SK-N-SH (cell line): Measurements from ENCODE around the gene ABCG1. TPM values are rescaled to one million over a fixed set of nuclear protein-coding genes. Genes with fewer than 3 reads are reported as not detected.

Experiments used
- CTCF ChIA-PET: fragments of 300-600, 350-600 bp; formaldehyde crosslinking; extraction: SDS; loops from one replicate; lab custom pipeline; 2021; lab: Yijun Ruan, JAX
- POLR2A ChIA-PET: fragments of 350-600 bp; sonication (Branson Sonifier 250); formaldehyde crosslinking; extraction: SDS; loops from one replicate; lab custom pipeline; 2020; ENCODE audit warnings: antibody characterized with exemption, inconsistent platforms; lab: Yijun Ruan, JAX
- DNase-seq: peaks from one replicate; pipeline ENCODE4 v3.0.0; 2012
- H2AFZ ChIP-seq: fragments of 200-600 bp; sonication (generic); 2 replicates; pipeline ENCODE4 v1.8.1; 2016; ENCODE audit warnings: antibody characterized with exemption, mild to moderate bottlenecking, low read depth
- H3F3A ChIP-seq: fragments of 200-600 bp; sonication (generic); replicated peaks from 2 replicates; pipeline ENCODE3; 2016; ENCODE audit warnings: antibody characterized with exemption, mild to moderate bottlenecking; ENCODE audit not compliant: insufficient read depth
- H3K27ac ChIP-seq, 2 experiments: fragments of 200-500 bp in 1 of 2; fragments of 200-600 bp in 1 of 2; sonication (Bioruptor generic) in 1 of 2; sonication (generic), shearing (Covaris generic) in 1 of 2; 2 replicates each; pipeline versions ENCODE4 v1.5.1 to v1.6.1; 2014 to 2016; ENCODE audit warnings: low read depth in 2 of 2, inconsistent platforms in 1 of 2, low read length in 1 of 2, mild to moderate bottlenecking in 1 of 2, mixed read lengths in 1 of 2
- H3K27me3 ChIP-seq: fragments of 200-600 bp; sonication (generic), shearing (Covaris generic); 2 replicates; pipeline ENCODE4 v1.6.1; 2016; ENCODE audit warnings: mixed run types; ENCODE audit not compliant: insufficient read depth
- H3K36me3 ChIP-seq, 2 experiments: fragments of 200-500 bp in 1 of 2; fragments of 200-600 bp in 1 of 2; sonication (Bioruptor generic) in 1 of 2; sonication (generic) in 1 of 2; replicated peaks in 1 of 2; 2 replicates each; pipeline versions ENCODE3 to v1.5.1; 2014 to 2016; ENCODE audit warnings: low read length in 1 of 2, mild to moderate bottlenecking in 1 of 2; ENCODE audit not compliant: insufficient read depth in 2 of 2, control insufficient read depth in 1 of 2
- H3K4me1 ChIP-seq, 2 experiments: fragments of 200-500 bp in 1 of 2; fragments of 200-600 bp in 1 of 2; sonication (Bioruptor generic) in 1 of 2; sonication (generic), shearing (Covaris generic) in 1 of 2; 2 replicates each; pipeline versions ENCODE4 v1.5.1 to v1.6.1; 2014 to 2016; ENCODE audit warnings: low read depth in 1 of 2, low read length in 1 of 2, mixed run types in 1 of 2; ENCODE audit not compliant: insufficient read depth in 2 of 2, control insufficient read depth in 1 of 2
- H3K4me2 ChIP-seq: fragments of 200-600 bp; sonication (generic), shearing (Covaris generic); 2 replicates; pipeline ENCODE4 v1.6.1; 2017; ENCODE audit warnings: mixed run types
- H3K4me3 ChIP-seq, 2 experiments: fragments of 200-500 bp in 1 of 2; fragments of 200-600 bp in 1 of 2; sonication (Bioruptor generic) in 1 of 2; sonication (generic), shearing (Covaris generic) in 1 of 2; 2 replicates each; pipeline versions ENCODE4 v1.5.1 to v1.8.1; 2014 to 2016; ENCODE audit warnings: low read depth in 2 of 2, inconsistent platforms in 1 of 2, low read length in 1 of 2, mild to moderate bottlenecking in 1 of 2, mixed read lengths in 1 of 2, moderate library complexity in 1 of 2
- H3K79me2 ChIP-seq: fragments of 200-600 bp; sonication (generic); 2 replicates; pipeline ENCODE4 v1.8.1; 2017; ENCODE audit warnings: mild to moderate bottlenecking; ENCODE audit not compliant: insufficient read depth
- H3K9ac ChIP-seq: fragments of 200-600 bp; sonication (generic); 2 replicates; pipeline ENCODE4 v1.6.1; 2017; ENCODE audit warnings: mixed run types
- H3K9me2 ChIP-seq: fragments of 200-600 bp; sonication (generic); 2 replicates; pipeline ENCODE4 v1.6.1; 2017; ENCODE audit warnings: mixed run types
- H3K9me3 ChIP-seq: fragments of 200-600 bp; sonication (generic); 2 replicates; pipeline ENCODE4 v1.6.1; 2017; ENCODE audit warnings: mixed run types, mild to moderate bottlenecking, moderate library complexity
- H4K20me1 ChIP-seq: fragments of 200-600 bp; sonication (generic); 2 replicates; pipeline ENCODE4 v1.6.1; 2017; ENCODE audit warnings: mild to moderate bottlenecking, mixed run types; ENCODE audit not compliant: insufficient read depth
- EP300 ChIP-seq, 2 experiments: IDR thresholded peaks; 2 replicates each; pipeline versions ENCODE4 v1.4.0 to v1.6.1; 2012; ENCODE audit warnings: borderline replicate concordance in 1 of 2, low read depth in 1 of 2, low read length in 1 of 2
- EZH2phosphoT487 ChIP-seq: fragments of 200-600 bp; sonication (generic); IDR thresholded peaks from 2 replicates; pipeline ENCODE4 v1.6.1; 2017; ENCODE audit warnings: low read depth, mixed run types, mild to moderate bottlenecking, antibody characterized with exemption, moderate library complexity, borderline replicate concordance
- FOSL2 ChIP-seq: IDR thresholded peaks from 2 replicates; pipeline ENCODE4 v1.4.0; 2012; ENCODE audit warnings: low read depth, mild to moderate bottlenecking, moderate library complexity, borderline replicate concordance
- FOXJ3 ChIP-seq: sonication (generic); formaldehyde crosslinking; IDR thresholded peaks from 2 replicates; pipeline ENCODE4 v1.5.1; 2020; ENCODE audit warnings: mild to moderate bottlenecking, missing genetic modification reagents
- IRF3 ChIP-seq: fragments of 150-350 bp; IDR thresholded peaks from 2 replicates; pipeline ENCODE4 v1.6.1; 2016; ENCODE audit warnings: mild to moderate bottlenecking, low read depth, low read length
- JUND ChIP-seq: IDR thresholded peaks from 2 replicates; pipeline ENCODE4 v1.4.0; 2012
- MAX ChIP-seq: IDR thresholded peaks from 2 replicates; pipeline ENCODE4 v1.4.0; 2012; ENCODE audit warnings: low read depth
- MEF2A ChIP-seq: IDR thresholded peaks from 2 replicates; pipeline ENCODE4 v1.4.0; 2012; ENCODE audit warnings: low read depth, borderline replicate concordance
- MXI1 ChIP-seq: IDR thresholded peaks from 2 replicates; pipeline ENCODE4 v1.6.1; 2012; ENCODE audit warnings: mild to moderate bottlenecking, low read depth, low read length, improper control_type of control experiment
- NRF1 ChIP-seq: IDR thresholded peaks from 2 replicates; pipeline ENCODE4 v1.6.1; 2012; ENCODE audit warnings: low read depth, mild to moderate bottlenecking, low read length
- POLR2AphosphoS5 ChIP-seq: IDR thresholded peaks from 2 replicates; pipeline ENCODE4 v1.6.1; 2012; ENCODE audit warnings: low read depth, low read length
- RAD21 ChIP-seq: IDR thresholded peaks from 2 replicates; pipeline ENCODE4 v1.6.1; 2012; ENCODE audit warnings: mild to moderate bottlenecking, low read length
- RCOR1 ChIP-seq: fragments of 150-350 bp; IDR thresholded peaks from 2 replicates; pipeline ENCODE4 v1.6.1; 2017; ENCODE audit warnings: antibody characterized with exemption, low read length
- REST ChIP-seq: IDR thresholded peaks from 2 replicates; pipeline ENCODE4 v1.6.1; 2012; ENCODE audit warnings: mild to moderate bottlenecking, low read depth, low read length, moderate library complexity
- RFX5 ChIP-seq: IDR thresholded peaks from 2 replicates; pipeline ENCODE4 v1.6.1; 2012; ENCODE audit warnings: mild to moderate bottlenecking, improper control_type of control experiment, low read length
- RXRA ChIP-seq: IDR thresholded peaks from 2 replicates; pipeline ENCODE4 v1.4.0; 2012; ENCODE audit warnings: low read depth, mild to moderate bottlenecking, borderline replicate concordance
- SIN3A ChIP-seq: IDR thresholded peaks from 2 replicates; pipeline ENCODE4 v1.6.1; 2012; ENCODE audit warnings: low read depth, mild to moderate bottlenecking, low read length, moderate library complexity, borderline replicate concordance
- SMC3 ChIP-seq: IDR thresholded peaks from 2 replicates; pipeline ENCODE4 v1.6.1; 2012; ENCODE audit warnings: low read depth, low read length, improper control_type of control experiment
- TAF1 ChIP-seq: IDR thresholded peaks from 2 replicates; pipeline ENCODE4 v1.6.1; 2012; ENCODE audit warnings: low read depth, mild to moderate bottlenecking, low read length, moderate library complexity, borderline replicate concordance
- TCF12 ChIP-seq: IDR thresholded peaks from 2 replicates; pipeline ENCODE4 v1.4.0; 2012
- TEAD4 ChIP-seq: IDR thresholded peaks from 2 replicates; pipeline ENCODE4 v1.4.0; 2012; ENCODE audit warnings: mild to moderate bottlenecking, borderline replicate concordance; ENCODE audit not compliant: insufficient read depth
- USF1 ChIP-seq: IDR thresholded peaks from 2 replicates; pipeline ENCODE4 v1.4.0; 2012; ENCODE audit warnings: low read depth, borderline replicate concordance
- YY1 ChIP-seq: IDR thresholded peaks from 2 replicates; pipeline ENCODE4 v1.4.0; 2012; ENCODE audit warnings: low read depth, mild to moderate bottlenecking
- WGBS: methylation state at CpG from one replicate; pipeline ENCODE4 v1.1.6; 2017; ENCODE audit warnings: low lambda C conversion rate; 5-methylcytosine and 5-hydroxymethylcytosine counted together
- polyA plus RNA-seq, 3 experiments: library from polyadenylated mRNA; depleted of rRNA; stranded (reverse); fragments of >200 nt; gene quantifications; 2 replicates each; pipeline ENCODE4 v1.2.3, GENCODE V29; 2012

The ABCG1 gene
- polyA plus RNA-seq, 1 of the 3 experiments (the other 2 are of a cell fraction), result 0.07 TPM

- Histone ChIP-seq H3K4me2 (no peak overlapping the region), H3F3A (no peaks in the 10 kb centered on the region), H4K20me1 (no peaks in the 10 kb centered on the region), H3K4me3 (no peak overlapping the region), H2AFZ (no peak overlapping the region), H3K27me3 (no peaks in the 10 kb centered on the region), H3K27ac (no peak overlapping the region), H3K9me2 (no peaks in the 10 kb centered on the region), H3K36me3 (no peaks in the 10 kb centered on the region), H3K79me2 (no peaks in the 10 kb centered on the region), H3K4me1 (no peaks in the 10 kb centered on the region; a peak in 1 of 4 replicates), H3K9me3 (no peaks in the 10 kb centered on the region), H3K9ac (no peak overlapping the region)
- POLR2A ChIA-PET, result no interaction called here
- WGBS, result 52% methylated on average over 17 of the region's 19 CpGs
- CTCF ChIA-PET, result interaction anchor here (1.3 to 2.4 kb wide), 2 partner anchors 133 to 134 kb away, joined by 3 to 7 read pairs; no protein-coding TSS in a partner anchor
- TF ChIP-seq MXI1, result no peak
- TF ChIP-seq RFX5, result no peak
- no peak for TF ChIP-seq RAD21
- no peak for TF ChIP-seq EZH2phosphoT487
- TF ChIP-seq FOSL2, result no peak
- TF ChIP-seq SMC3, result no peak
- no peak for TF ChIP-seq RXRA
- no peak for TF ChIP-seq YY1
- TF ChIP-seq RCOR1, result no peak
- TF ChIP-seq EP300 (IDR thresholded peaks at IDR 0.05; ENCODE audit: borderline replicate concordance in 1 of 2, low read depth in 1 of 2, low read length in 1 of 2), result no peak
- DNase-seq, result no peak
Observed at GRCh38 chr21:42278451-42279149, 59.7 kb downstream of the ABCG1 start.

- H3K9ac ChIP-seq, result no peak overlapping the region
- H3F3A ChIP-seq, result no peaks in the 10 kb centered on the region
- H3K4me3 ChIP-seq, result no peak overlapping the region
- no peaks in the 10 kb centered on the region for H3K36me3 ChIP-seq
- H3K79me2 ChIP-seq, result no peaks in the 10 kb centered on the region
- H3K9me2 ChIP-seq, result no peaks in the 10 kb centered on the region
- no peaks in the 10 kb centered on the region for H3K9me3 ChIP-seq
- WGBS, result 90% methylated on average over 6 of the region's 20 CpGs
- H2AFZ ChIP-seq, result no peak overlapping the region
- ChIA-PET POLR2A (no interaction called here), CTCF (interaction anchor here (0.8 to 1.6 kb wide), 4 partner anchors 21 to 135 kb away, joined by 3 to 7 read pairs (median 3); no protein-coding TSS in a partner anchor)
- no peak for TF ChIP-seq TAF1
- TF ChIP-seq POLR2AphosphoS5, result no peak
- no peak for TF ChIP-seq TEAD4
- TF ChIP-seq FOXJ3 (CRISPR knock-in tag), result no peak
- TF ChIP-seq SIN3A, result no peak
- no peak for TF ChIP-seq JUND
- TF ChIP-seq RCOR1, result no peak
- TF ChIP-seq TCF12, result no peak
- no peak for TF ChIP-seq REST
- no peak for TF ChIP-seq NRF1
- no peak for TF ChIP-seq MEF2A
- TF ChIP-seq IRF3, result no peak
- no peak for TF ChIP-seq USF1
- TF ChIP-seq SMC3, result no peak
- TF ChIP-seq MXI1, result no peak
- no peak for TF ChIP-seq MAX
- no peak overlapping the region for H3K4me2 ChIP-seq
- no peaks in the 10 kb centered on the region; a peak in 1 of 4 replicates for H3K4me1 ChIP-seq
- DNase-seq, result no peak
- no peaks in the 10 kb centered on the region for H4K20me1 ChIP-seq
- H3K27me3 ChIP-seq, result no peaks in the 10 kb centered on the region
- no peak overlapping the region for H3K27ac ChIP-seq
Observed at GRCh38 chr21:42279341-42279871, 60.5 kb downstream of the ABCG1 start.
